Astrocyte of the spinal cord (primary cell): ENCODE data around the gene ONECUT3.

ENCODE experiments used
- DNase-seq: peaks from one replicate; pipeline ENCODE4 v3.0.0; 2011; ENCODE audit warnings: low read depth, low spot score
- H3K4me3 ChIP-seq: 2 replicates; pipeline ENCODE4 v1.5.1; 2011; ENCODE audit warnings: low read depth, mild to moderate bottlenecking, low read length, moderate library complexity
- in situ Hi-C: cut with HindIII; loops from 2 replicates; pipeline ENCODE4 v1.10.0; 2017; ENCODE audit warnings: low sequenced_read_pairs
- TF ChIP-seq, protein P1 (sequence below): IDR thresholded peaks from 2 replicates; pipeline ENCODE4 v1.5.1; 2012; ENCODE audit warnings: low read depth, mild to moderate bottlenecking, low read length, inconsistent platforms

The ONECUT3 gene

GRCh38 chr19:1815605-1816529 lies 62.6 kb downstream of the ONECUT3 start:
- DNase-seq = no peak
- in situ Hi-C loops = no loop called here
- H3K4me3 ChIP-seq = no peak overlapping the region
- TF ChIP-seq, protein P1, sequence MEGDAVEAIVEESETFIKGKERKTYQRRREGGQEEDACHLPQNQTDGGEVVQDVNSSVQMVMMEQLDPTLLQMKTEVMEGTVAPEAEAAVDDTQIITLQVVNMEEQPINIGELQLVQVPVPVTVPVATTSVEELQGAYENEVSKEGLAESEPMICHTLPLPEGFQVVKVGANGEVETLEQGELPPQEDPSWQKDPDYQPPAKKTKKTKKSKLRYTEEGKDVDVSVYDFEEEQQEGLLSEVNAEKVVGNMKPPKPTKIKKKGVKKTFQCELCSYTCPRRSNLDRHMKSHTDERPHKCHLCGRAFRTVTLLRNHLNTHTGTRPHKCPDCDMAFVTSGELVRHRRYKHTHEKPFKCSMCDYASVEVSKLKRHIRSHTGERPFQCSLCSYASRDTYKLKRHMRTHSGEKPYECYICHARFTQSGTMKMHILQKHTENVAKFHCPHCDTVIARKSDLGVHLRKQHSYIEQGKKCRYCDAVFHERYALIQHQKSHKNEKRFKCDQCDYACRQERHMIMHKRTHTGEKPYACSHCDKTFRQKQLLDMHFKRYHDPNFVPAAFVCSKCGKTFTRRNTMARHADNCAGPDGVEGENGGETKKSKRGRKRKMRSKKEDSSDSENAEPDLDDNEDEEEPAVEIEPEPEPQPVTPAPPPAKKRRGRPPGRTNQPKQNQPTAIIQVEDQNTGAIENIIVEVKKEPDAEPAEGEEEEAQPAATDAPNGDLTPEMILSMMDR = no peak

GRCh38 chr19:1816530-1817298 lies 63.4 kb downstream of the ONECUT3 start:
- in situ Hi-C loops = no loop called here
- H3K4me3 ChIP-seq = no peak overlapping the region
- no peak for DNase-seq
- TF ChIP-seq, protein P1 = no peak

DNA sequence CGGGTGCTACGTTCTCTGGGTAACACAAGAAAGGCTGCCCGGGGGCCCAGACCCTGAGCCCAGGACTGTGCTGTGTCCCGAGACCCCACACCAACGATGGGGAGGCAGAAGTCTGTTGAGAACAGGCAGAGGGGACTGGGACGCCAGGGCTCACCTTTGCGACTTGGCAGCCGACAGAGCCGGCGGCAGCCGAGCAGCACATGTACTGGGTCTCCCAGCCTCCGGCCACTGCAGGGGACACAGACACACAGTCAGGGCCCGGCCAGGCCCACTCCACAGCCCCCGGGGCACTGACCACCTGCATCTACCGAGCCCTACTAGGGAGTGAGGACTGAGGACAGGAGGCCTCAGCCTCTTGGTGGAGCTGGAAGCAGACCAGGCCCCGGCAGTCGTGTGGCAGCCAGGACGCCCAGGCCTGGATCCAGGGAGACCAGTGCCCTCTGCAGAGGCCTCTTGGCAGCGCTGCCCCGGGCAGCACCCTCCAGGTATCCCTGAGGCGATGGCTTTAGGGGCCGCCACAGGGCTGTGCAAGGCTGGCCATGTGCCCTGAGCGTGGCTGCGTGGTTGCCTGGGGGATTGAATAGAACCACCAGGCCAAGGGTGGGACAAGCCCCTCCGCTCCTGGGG lies 64.4 kb downstream of the ONECUT3 start:
- DNase-seq = no peak
- in situ Hi-C loops = no loop called here
- TF ChIP-seq, protein P1 = no peak
- H3K4me3 ChIP-seq = no peak overlapping the region

DNA sequence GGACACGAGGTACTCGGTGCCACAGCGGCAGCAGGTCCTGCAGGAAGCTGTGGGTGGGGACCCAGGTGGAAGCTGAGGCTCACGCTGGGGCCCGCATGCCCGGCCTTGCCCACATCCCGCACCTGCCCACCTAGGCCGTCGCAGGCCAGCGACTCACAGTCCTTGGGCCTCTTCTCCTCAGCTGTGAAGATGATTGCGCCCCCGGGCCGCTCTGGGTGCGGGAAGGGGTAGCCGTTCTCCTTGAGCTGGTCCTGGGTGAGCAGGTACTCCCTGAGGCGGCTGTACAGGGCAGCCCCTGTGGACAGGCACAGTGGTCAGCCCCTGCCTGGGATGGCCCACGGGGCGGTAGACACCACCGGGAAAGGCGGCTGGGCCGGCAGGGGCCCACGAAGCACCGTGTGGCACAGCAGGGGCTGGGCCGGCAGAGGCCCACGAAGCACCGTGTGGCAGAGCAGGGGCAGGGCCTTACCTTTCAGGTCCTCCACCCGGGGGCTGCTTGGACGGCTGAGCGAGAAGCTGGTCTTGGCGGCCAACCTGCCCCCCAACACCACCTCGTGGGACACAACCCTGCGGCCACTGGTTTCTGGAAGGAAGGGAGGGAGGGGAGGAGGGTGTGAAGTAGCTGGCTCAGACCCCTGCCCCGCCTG lies 65.4 kb downstream of the ONECUT3 start:
- TF ChIP-seq, protein P1 = no peak
- in situ Hi-C loops = no loop called here
- DNase-seq = no peak
- H3K4me3 ChIP-seq = no peak overlapping the region

DNA sequence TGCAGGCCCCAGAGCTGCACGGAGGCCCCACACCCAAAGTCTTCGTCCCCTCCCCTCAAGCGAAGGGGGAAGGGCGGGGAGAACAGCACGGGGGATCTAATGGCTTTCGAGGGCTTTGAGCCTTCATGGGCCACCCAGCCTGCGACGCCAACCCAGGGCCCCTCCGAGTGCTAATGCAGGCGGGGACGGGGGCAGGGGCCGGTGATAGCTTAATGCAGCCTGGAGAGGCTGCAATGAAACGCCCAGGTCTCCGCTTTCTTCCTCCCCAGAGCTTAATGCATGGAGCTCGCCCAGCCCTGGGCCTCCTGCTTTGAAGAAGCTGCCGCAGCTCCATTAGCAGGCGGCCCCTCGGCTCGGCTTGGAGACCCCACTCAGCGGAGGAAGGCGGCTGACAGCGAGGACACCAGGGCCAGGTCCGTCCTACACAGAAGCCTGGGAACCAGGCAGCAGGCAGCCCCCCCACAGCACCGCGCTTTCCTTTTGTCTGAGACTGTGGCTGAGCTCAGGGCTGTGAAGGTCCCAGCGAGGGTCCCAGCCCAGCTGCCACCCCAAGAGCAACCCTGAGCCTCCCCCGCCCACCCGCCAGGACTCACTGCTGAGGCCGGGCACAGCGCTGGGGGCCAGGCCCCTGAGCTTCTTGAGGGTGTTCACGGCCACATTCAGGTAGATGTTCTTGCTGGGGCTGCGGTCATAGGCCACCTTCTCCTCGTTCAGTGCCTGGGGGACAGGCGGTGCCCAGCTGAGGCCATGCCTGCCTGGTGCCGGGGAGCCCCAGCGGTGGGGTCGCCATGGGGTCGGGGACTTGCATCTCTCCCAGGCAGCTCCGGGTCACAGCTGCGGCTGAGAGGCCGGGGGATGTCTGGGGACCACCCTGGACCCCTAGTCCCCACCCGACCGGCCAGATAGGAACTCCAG lies 66.3 kb downstream of the ONECUT3 start:
- H3K4me3 ChIP-seq = no peak overlapping the region
- in situ Hi-C loops = no loop called here
- TF ChIP-seq, protein P1 = no peak
- DNase-seq = no peak
